ENCODE measurements around the gene SPINK13. TPM values are rescaled to one million over a fixed set of nuclear protein-coding genes. Genes with fewer than 3 reads are reported as not detected.

Gene SPINK13
- total and polyA plus RNA-seq, 3 donors from 2014 or later = 0.50 to 3.0 TPM; not detected in 1

DNA sequence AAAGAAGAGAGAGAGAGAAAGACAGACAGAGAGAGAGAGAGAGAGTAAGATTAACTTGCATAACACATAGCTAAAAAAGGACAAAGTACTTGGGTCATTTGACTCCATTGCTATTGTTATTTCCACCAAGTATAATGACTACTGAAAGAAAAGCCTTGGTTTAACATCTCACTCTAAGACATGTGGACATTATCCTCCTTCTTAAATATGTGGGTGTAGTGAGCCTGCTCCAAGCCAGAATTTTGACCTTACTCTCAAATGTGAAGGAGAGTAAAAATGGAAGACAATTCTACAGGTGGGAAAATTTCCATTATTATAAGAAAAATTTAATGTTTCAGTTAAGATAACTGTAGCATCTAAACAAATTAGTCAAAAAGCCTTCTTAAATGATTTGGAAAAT is 38.8 kb upstream of the SPINK13 start:
- Histone ChIP-seq H3K36me3 (ENCODE audit: low read depth, missing control alignments) (no peaks in the 10 kb centered on the region), H3K27ac (no peak overlapping the region), H3K4me3 (no peak overlapping the region), H3K4me1 (no peaks in the 10 kb centered on the region), H3K27me3 (no peaks in the 10 kb centered on the region), H3K9me3 (no peaks in the 10 kb centered on the region)
- no peak for TF ChIP-seq POLR2A (IDR thresholded peaks at IDR 0.05)
- TF ChIP-seq CTCF (IDR thresholded peaks at IDR 0.05) = no peak
- no peak for DNase-seq
- intact Hi-C loops (cut with DNase I; ENCODE audit: low total_unique reads) = no loop called here

- H3K4me3 ChIP-seq = no peak overlapping the region
- WGBS, 2 donors = 84 to 92% methylated on average over 7 of the region's 7 CpGs
Measured at GRCh38 chr5:148230240-148230639, 38.4 kb upstream of the SPINK13 start.

DNA sequence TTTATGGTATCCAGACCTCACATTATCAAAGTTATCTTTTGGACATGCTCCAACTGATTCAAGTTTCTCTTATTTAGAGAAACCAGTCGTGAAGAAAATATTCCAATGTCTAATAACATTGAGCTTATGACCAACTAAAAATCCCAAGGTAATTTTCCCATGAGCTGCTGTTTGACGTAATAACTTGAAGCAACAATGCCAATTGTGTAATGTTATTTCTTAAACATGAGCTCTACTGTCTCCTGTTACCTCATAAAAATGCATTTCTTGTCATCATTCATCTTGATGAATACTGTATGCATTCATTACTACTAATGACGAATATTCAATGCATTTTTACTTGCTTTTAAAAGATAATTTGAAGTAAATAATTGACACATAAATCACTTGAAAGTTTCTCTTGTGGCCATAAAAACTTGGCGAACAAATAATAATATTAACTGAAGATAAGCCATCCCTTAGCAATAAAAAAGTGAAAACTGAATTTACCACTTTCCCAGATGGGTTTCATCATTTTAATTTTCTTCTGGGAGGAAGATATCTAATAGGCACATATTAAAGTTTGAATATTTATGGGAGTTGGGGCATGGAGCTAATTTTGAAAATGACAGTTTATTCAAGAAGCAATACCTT is 30.7 kb upstream of the SPINK13 start:
- no peak for TF ChIP-seq POLR2A (IDR thresholded peaks at IDR 0.05)
- Histone ChIP-seq H3K36me3 (ENCODE audit: low read depth, missing control alignments) (no peaks in the 10 kb centered on the region), H3K4me1 (no peaks in the 10 kb centered on the region), H3K27ac (no peak overlapping the region), H3K4me3 (no peak overlapping the region), H3K9me3 (no peaks in the 10 kb centered on the region), H3K27me3 (no peaks in the 10 kb centered on the region)
- 24 to 33% methylated on average over 4 of the region's 4 CpGs for WGBS, 2 donors
- DNase-seq = no peak
- intact Hi-C loops (cut with DNase I; ENCODE audit: low total_unique reads) = no loop called here

More at GRCh38 chr5:148230240-148230639, 38.4 kb upstream of the SPINK13 start:
- no peak overlapping the region for H3K27ac ChIP-seq
- TF ChIP-seq CTCF (IDR thresholded peaks at IDR 0.05) (no peak), POLR2A (IDR thresholded peaks at IDR 0.05) (no peak)
- no peaks in the 10 kb centered on the region for H3K36me3 ChIP-seq (ENCODE audit: low read depth, missing control alignments)
- intact Hi-C loops (cut with DNase I; ENCODE audit: low total_unique reads) = no loop called here
- H3K9me3 ChIP-seq = no peaks in the 10 kb centered on the region
- DNase-seq = no peak
- no peaks in the 10 kb centered on the region for H3K4me1 ChIP-seq
- H3K27me3 ChIP-seq = no peaks in the 10 kb centered on the region

- Histone ChIP-seq H3K27me3 (no peaks in the 10 kb centered on the region), H3K27ac (no peak within 1 kb of the TSS), H3K36me3 (ENCODE audit: low read depth, missing control alignments) (no peaks in the 10 kb centered on the region), H3K4me1 (no peaks in the 10 kb centered on the region), H3K4me3 (no peak within 1 kb of the TSS), H3K9me3 (no peaks in the 10 kb centered on the region)
- intact Hi-C loops (cut with DNase I; ENCODE audit: low total_unique reads) = no loop called here
- WGBS, 2 donors = 47 to 60% methylated on average over 2 of the region's 2 CpGs
- TF ChIP-seq CTCF (IDR thresholded peaks at IDR 0.05) (no peak), POLR2A (IDR thresholded peaks at IDR 0.05) (no peak)
- no peak for DNase-seq
Measured at GRCh38 chr5:148238418-148238794, 30.2 kb upstream of the SPINK13 start, which contains the start of gene MARCOL. Gene MARCOL, plus strand, starts transcription at chr5:148238525. Its CDS starts 73 bp downstream, at chr5:148238598.

DNA sequence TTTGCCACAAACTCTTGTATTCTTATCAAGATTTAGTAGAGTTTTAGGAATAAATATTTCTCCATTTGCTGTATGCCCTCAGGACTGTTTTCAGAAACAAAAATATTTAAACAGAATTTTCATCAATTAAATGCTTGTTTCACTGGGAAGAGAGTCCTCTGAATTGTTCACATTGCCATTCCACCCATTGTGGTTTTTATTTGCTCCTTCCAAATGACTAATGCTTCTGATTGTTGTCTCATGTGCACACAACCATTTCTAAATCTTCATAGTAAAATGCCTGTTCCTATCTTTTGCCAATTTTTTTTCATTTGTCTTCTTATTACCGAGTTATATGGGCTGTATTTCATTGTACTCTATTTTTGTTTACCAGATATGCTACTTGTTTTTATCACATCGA is 19.7 kb upstream of the SPINK13 start:
- 57 to 60% methylated on average over 2 of the region's 2 CpGs for WGBS, 2 donors
- Histone ChIP-seq H3K27me3 (no peaks in the 10 kb centered on the region), H3K36me3 (ENCODE audit: low read depth, missing control alignments) (no peaks in the 10 kb centered on the region), H3K4me1 (no peaks in the 10 kb centered on the region), H3K4me3 (no peak overlapping the region), H3K27ac (no peak overlapping the region), H3K9me3 (no peaks in the 10 kb centered on the region)
- TF ChIP-seq POLR2A (IDR thresholded peaks at IDR 0.05) = no peak
- TF ChIP-seq CTCF (IDR thresholded peaks at IDR 0.05) = no peak
- no peak for DNase-seq
- intact Hi-C loops (cut with DNase I; ENCODE audit: low total_unique reads) = no loop called here

Measured in testis (tissue), 3 donors.